Measurements from ENCODE around the gene ZNF678.

- TF ChIP-seq CTCF (IDR thresholded peaks at IDR 0.05) = no peak
- TF ChIP-seq POLR2AphosphoS5 (IDR thresholded peaks at IDR 0.05) = no peak
- no peak for TF ChIP-seq POLR2A (IDR thresholded peaks at IDR 0.05)
These were observed 16.6 kb upstream of the ZNF678 start for GRCh38 chr1:227546598-227547309.

Data from gastroesophageal sphincter (tissue), 3 donors.